ENCODE results near the gene PTPRF. TPM values are rescaled to one million over a fixed set of nuclear protein-coding genes. Genes with fewer than 3 reads are reported as not detected.
"Not testable (repeated sequence)": the region's sequence is repeated elsewhere in the genome, so short reads cannot be mapped to it uniquely, and the experiment has no call there.

Gene PTPRF
- total RNA-seq, 4 donors from 2014 or later, result 53.2 to 80.6 (median 71.7) TPM

- no peak overlapping the region for H3K27ac ChIP-seq
- H3K27me3 ChIP-seq, result no peaks in the 10 kb centered on the region
- no peak for TF ChIP-seq CTCF (IDR thresholded peaks at IDR 0.05)
- no peak for TF ChIP-seq POLR2A (IDR thresholded peaks at IDR 0.05)
- intact Hi-C loops (cut with DNase I), result no loop called here
- H3K4me1 ChIP-seq, result peaks cover 0 to 3% of the 10 kb centered on the region in 2 donors
- H3K9me3 ChIP-seq, result no peaks in the 10 kb centered on the region
- H3K36me3 ChIP-seq, result no peaks in the 10 kb centered on the region
- no peak for DNase-seq
- H3K4me3 ChIP-seq (replicated peaks in 1 of 3), result no peak overlapping the region
- 65 to 72% methylated on average over 1 of the region's 1 CpG for WGBS, 2 donors
These were observed 113.9 kb downstream of the PTPRF start for GRCh38 chr1:43644558-43644957.

GRCh38 chr1:43645461-43645860 lies 114.8 kb downstream of the PTPRF start:
- Histone ChIP-seq H3K27me3 (no peaks in the 10 kb centered on the region), H3K4me1 (peaks cover 0 to 3% of the 10 kb centered on the region in 2 donors), H3K4me3 (replicated peaks in 1 of 3) (no peak overlapping the region), H3K36me3 (no peaks in the 10 kb centered on the region), H3K9me3 (no peaks in the 10 kb centered on the region), H3K27ac (no peak overlapping the region)
- 80 to 94% methylated on average over 1 of the region's 1 CpG for WGBS, 2 donors
- intact Hi-C loops (cut with DNase I), result loop anchor here (5.0 kb wide), 1 partner anchor 118 kb away; no protein-coding TSS in a partner anchor
- TF ChIP-seq POLR2A (IDR thresholded peaks at IDR 0.05), result no peak
- no peak for TF ChIP-seq CTCF (IDR thresholded peaks at IDR 0.05)
- DNase-seq, result no peak

- H3K27ac ChIP-seq; H3K9me3 ChIP-seq; H3K36me3 ChIP-seq; DNase-seq; H3K27me3 ChIP-seq; H3K4me3 ChIP-seq (replicated peaks in 1 of 3): not testable (repeated sequence)
- intact Hi-C loops (cut with DNase I), result loop anchor here (5.0 kb wide), 1 partner anchor 120 kb away; no protein-coding TSS in a partner anchor
- 78 to 94% methylated on average over 9 of the region's 9 CpGs for WGBS, 2 donors
- H3K4me1 ChIP-seq, result peaks cover 14 to 16% of the 10 kb centered on the region in 2 donors
These were observed 116.6 kb downstream of the PTPRF start for GRCh38 chr1:43647331-43647730.

GRCh38 chr1:43648221-43648847 lies 117.7 kb downstream of the PTPRF start:
- Histone ChIP-seq H3K4me1 (peaks cover 14 to 16% of the 10 kb centered on the region in 2 donors), H3K27ac (no peak overlapping the region), H3K27me3 (no peaks in the 10 kb centered on the region), H3K4me3 (replicated peaks in 1 of 3) (no peak overlapping the region), H3K36me3 (peaks cover under 1 to 3% of the 10 kb centered on the region in 2 donors), H3K9me3 (no peaks in the 10 kb centered on the region)
- DNase-seq, result no peak
- intact Hi-C loops (cut with DNase I), result loop anchor here (5.0 kb wide), 1 partner anchor 121 kb away; no protein-coding TSS in a partner anchor
- 87 to 89% methylated on average over 7 of the region's 7 CpGs for WGBS, 2 donors
- TF ChIP-seq CTCF (IDR thresholded peaks at IDR 0.05) (no peak), POLR2A (IDR thresholded peaks at IDR 0.05) (no peak)

GRCh38 chr1:43648876-43649477 lies 118.3 kb downstream of the PTPRF start:
- peak overlapping the region; percentile 35 to 99 (median 90) for H3K27ac ChIP-seq
- peaks cover 14 to 16% of the 10 kb centered on the region in 2 donors for H3K4me1 ChIP-seq
- TF ChIP-seq CTCF (IDR thresholded peaks at IDR 0.05) (no peak), POLR2A (IDR thresholded peaks at IDR 0.05) (no peak)
- intact Hi-C loops (cut with DNase I), result loop anchor here (5.0 kb wide), 1 partner anchor 122 kb away; no protein-coding TSS in a partner anchor
- WGBS, 2 donors, result 31 to 32% methylated on average over 19 of the region's 19 CpGs
- peak overlapping the region; percentile 19 to 73 (median 61) for H3K4me3 ChIP-seq (replicated peaks in 1 of 3)
- no peaks in the 10 kb centered on the region for H3K9me3 ChIP-seq
- H3K36me3 ChIP-seq, result peaks cover 4 to 9% of the 10 kb centered on the region in 2 donors
- no peaks in the 10 kb centered on the region for H3K27me3 ChIP-seq
- DNase-seq, result no peak
